DOHH2 (cell line): ENCODE data around the gene HACL1.

ENCODE experiments used
- EZH2phosphoT487 ChIP-seq: fragments of 200-600 bp; sonication (generic); IDR thresholded peaks from 2 replicates; pipeline ENCODE4 v1.6.1; 2017; ENCODE audit warnings: borderline replicate concordance, mild to moderate bottlenecking, antibody characterized with exemption, low read length, moderate library complexity, mixed read lengths
- TF ChIP-seq, protein P1 (sequence below): fragments of 200-600 bp; sonication (generic); IDR thresholded peaks from one replicate; pipeline ENCODE4 v1.5.1; 2014; ENCODE audit warnings: antibody characterized with exemption, mild to moderate bottlenecking, low read depth, low read length; ENCODE audit not compliant: poor library complexity, severe bottlenecking

DNA sequence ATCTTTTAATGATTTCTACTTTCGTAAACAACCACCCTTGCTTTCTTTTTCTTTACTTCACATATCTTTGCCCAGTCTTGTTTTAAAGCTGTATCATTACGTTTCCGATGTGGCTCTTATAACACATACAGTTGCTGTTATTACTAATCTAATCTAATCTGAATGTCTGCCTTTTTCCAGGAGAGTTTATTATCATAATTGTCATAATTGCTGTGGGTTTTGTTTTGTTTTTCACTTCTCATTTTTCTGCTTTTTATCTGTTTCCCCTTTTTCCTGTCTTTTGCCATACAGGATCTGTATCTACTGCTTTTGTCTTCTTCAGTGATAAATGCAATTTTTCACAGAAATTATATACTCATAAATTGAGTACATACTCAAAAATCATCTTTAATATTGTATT is 24.9 kb downstream of the HACL1 start:
- TF ChIP-seq, protein P1, sequence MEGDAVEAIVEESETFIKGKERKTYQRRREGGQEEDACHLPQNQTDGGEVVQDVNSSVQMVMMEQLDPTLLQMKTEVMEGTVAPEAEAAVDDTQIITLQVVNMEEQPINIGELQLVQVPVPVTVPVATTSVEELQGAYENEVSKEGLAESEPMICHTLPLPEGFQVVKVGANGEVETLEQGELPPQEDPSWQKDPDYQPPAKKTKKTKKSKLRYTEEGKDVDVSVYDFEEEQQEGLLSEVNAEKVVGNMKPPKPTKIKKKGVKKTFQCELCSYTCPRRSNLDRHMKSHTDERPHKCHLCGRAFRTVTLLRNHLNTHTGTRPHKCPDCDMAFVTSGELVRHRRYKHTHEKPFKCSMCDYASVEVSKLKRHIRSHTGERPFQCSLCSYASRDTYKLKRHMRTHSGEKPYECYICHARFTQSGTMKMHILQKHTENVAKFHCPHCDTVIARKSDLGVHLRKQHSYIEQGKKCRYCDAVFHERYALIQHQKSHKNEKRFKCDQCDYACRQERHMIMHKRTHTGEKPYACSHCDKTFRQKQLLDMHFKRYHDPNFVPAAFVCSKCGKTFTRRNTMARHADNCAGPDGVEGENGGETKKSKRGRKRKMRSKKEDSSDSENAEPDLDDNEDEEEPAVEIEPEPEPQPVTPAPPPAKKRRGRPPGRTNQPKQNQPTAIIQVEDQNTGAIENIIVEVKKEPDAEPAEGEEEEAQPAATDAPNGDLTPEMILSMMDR, result no peak
- TF ChIP-seq EZH2phosphoT487, result no peak
